Mesendoderm (in vitro differentiated cells): ENCODE results near the gene MSANTD7.

Experiments
- DNase-seq: peaks from one replicate; pipeline ENCODE4 v3.0.0; 2013
- H2AK5ac ChIP-seq: 2 replicates; pipeline ENCODE4 v1.6.1; 2013; ENCODE audit warnings: low read length, inconsistent platforms
- H2BK120ac ChIP-seq: 2 replicates; pipeline ENCODE4 v1.6.1; 2013; ENCODE audit warnings: low read depth, mild to moderate bottlenecking, low read length, moderate library complexity, mixed read lengths
- H2BK15ac ChIP-seq: replicated peaks from 2 replicates; pipeline ENCODE4 v1.6.1; 2013; ENCODE audit warnings: low read depth, mild to moderate bottlenecking, moderate library complexity
- H2BK5ac ChIP-seq: 2 replicates; pipeline ENCODE4 v1.6.1; 2013; ENCODE audit warnings: low read length, inconsistent platforms
- H3K18ac ChIP-seq: 2 replicates; pipeline ENCODE4 v1.6.1; 2013; ENCODE audit warnings: mild to moderate bottlenecking, low read length, mixed read lengths
- H3K23ac ChIP-seq: one replicate; pipeline ENCODE4 v1.6.1; 2013; ENCODE audit warnings: low read length
- H3K27ac ChIP-seq: 2 replicates; pipeline ENCODE4 v1.5.1; 2013; ENCODE audit warnings: low read depth, mild to moderate bottlenecking, inconsistent platforms, low read length, moderate library complexity
- H3K27me3 ChIP-seq: 2 replicates; pipeline ENCODE4 v1.6.1; 2013; ENCODE audit warnings: low read length, control low read depth, mild to moderate bottlenecking, inconsistent platforms; ENCODE audit not compliant: insufficient read depth, poor library complexity
- H3K36me3 ChIP-seq: 2 replicates; pipeline ENCODE4 v1.6.1; 2013; ENCODE audit warnings: low read length, inconsistent platforms; ENCODE audit not compliant: control insufficient read depth, insufficient read depth
- H3K4ac ChIP-seq: one replicate; pipeline ENCODE4 v1.6.1; 2013; ENCODE audit warnings: low read depth, mild to moderate bottlenecking, low read length, moderate library complexity
- H3K4me1 ChIP-seq: 2 replicates; pipeline ENCODE4 v1.6.1; 2013; ENCODE audit warnings: low read depth, low read length, inconsistent platforms; ENCODE audit not compliant: control insufficient read depth
- H3K4me2 ChIP-seq: 2 replicates; pipeline ENCODE4 v1.6.1; 2013; ENCODE audit warnings: low read length
- H3K4me3 ChIP-seq: 2 replicates; pipeline ENCODE4 v1.5.1; 2013; ENCODE audit warnings: mild to moderate bottlenecking, low read length
- H3K56ac ChIP-seq: one replicate; pipeline ENCODE4 v1.6.1; 2013; ENCODE audit warnings: low read length
- H3K79me1 ChIP-seq: 2 replicates; pipeline ENCODE4 v1.6.1; 2013; ENCODE audit warnings: low read length, inconsistent platforms
- H3K79me2 ChIP-seq: 2 replicates; pipeline ENCODE4 v1.6.1; 2013; ENCODE audit warnings: mild to moderate bottlenecking, low read length; ENCODE audit not compliant: control insufficient read depth, insufficient read depth
- H3K9ac ChIP-seq: 2 replicates; pipeline ENCODE4 v1.6.1; 2013; ENCODE audit warnings: low read length, inconsistent platforms
- H4K5ac ChIP-seq: one replicate; pipeline ENCODE4 v1.6.1; 2013; ENCODE audit warnings: low read length
- H4K8ac ChIP-seq: one replicate; pipeline ENCODE4 v1.6.1; 2013; ENCODE audit warnings: low read depth, mild to moderate bottlenecking, control low read depth, low read length, moderate library complexity
- WGBS: extraction: QIAGEN DNeasy Blood & Tissue Kit; methylation state at CpG from one replicate; pipeline ENCODE4 v1.1.7; 2013; ENCODE audit warnings: low lambda C conversion rate, missing lambda C conversion rate; ENCODE audit not compliant: insufficient coverage; ENCODE audit errors: extremely low coverage; 5-methylcytosine and 5-hydroxymethylcytosine counted together

The MSANTD7 gene

GRCh38 chr10:14839305-14839695 is 1.2 kb downstream of the MSANTD7 start:
- Histone ChIP-seq H4K8ac (no peak overlapping the region), H3K27ac (no peak overlapping the region), H3K23ac (no peak overlapping the region), H3K18ac (no peak overlapping the region), H4K5ac (no peak overlapping the region), H2AK5ac (no peak overlapping the region), H3K4me2 (peak overlapping the region; percentile 92), H3K56ac (peak overlapping the region; percentile 98), H3K9ac (peak overlapping the region; percentile 98), H3K27me3 (no peaks in the 10 kb centered on the region), H2BK5ac (no peak overlapping the region), H3K79me2 (peaks cover 18% of the 10 kb centered on the region), H3K4ac (no peak overlapping the region), H2BK120ac (no peak overlapping the region), H2BK15ac (no peak overlapping the region), H3K4me1 (peaks cover 4% of the 10 kb centered on the region), H3K79me1 (peaks cover 10% of the 10 kb centered on the region), H3K4me3 (peak overlapping the region; percentile 97), H3K36me3 (peaks cover 12% of the 10 kb centered on the region)
- WGBS: 100% methylated on average over 2 of the region's 14 CpGs
- DNase-seq: no peak

- Histone ChIP-seq H3K36me3 (peaks cover 12% of the 10 kb centered on the region), H3K4me2 (no peak overlapping the region), H4K8ac (no peak overlapping the region), H3K27ac (no peak overlapping the region), H2BK120ac (no peak overlapping the region), H3K18ac (no peak overlapping the region), H3K4me3 (no peak overlapping the region), H2BK15ac (no peak overlapping the region), H3K4me1 (no peaks in the 10 kb centered on the region), H3K56ac (no peak overlapping the region), H3K23ac (no peak overlapping the region), H4K5ac (no peak overlapping the region), H3K9ac (no peak overlapping the region), H3K79me2 (peaks cover 18% of the 10 kb centered on the region), H2AK5ac (no peak overlapping the region), H3K79me1 (peaks cover 10% of the 10 kb centered on the region), H3K4ac (no peak overlapping the region), H2BK5ac (no peak overlapping the region), H3K27me3 (no peaks in the 10 kb centered on the region)
- no peak for DNase-seq
- WGBS: no CpG with 5 or more reads among the region's 2 CpGs
Measured at GRCh38 chr10:14840178-14840577, 2.1 kb downstream of the MSANTD7 start.

GRCh38 chr10:14843327-14843988 is 5.4 kb downstream of the MSANTD7 start:
- Histone ChIP-seq H2BK5ac (no peak overlapping the region), H3K36me3 (peaks cover 12% of the 10 kb centered on the region), H4K8ac (no peak overlapping the region), H3K79me2 (peaks cover 15% of the 10 kb centered on the region), H2AK5ac (no peak overlapping the region), H3K4me2 (no peak overlapping the region), H3K18ac (no peak overlapping the region), H2BK120ac (no peak overlapping the region), H3K79me1 (peaks cover 11% of the 10 kb centered on the region), H3K9ac (no peak overlapping the region), H4K5ac (no peak overlapping the region), H3K27me3 (no peaks in the 10 kb centered on the region), H3K4me3 (no peak overlapping the region), H3K4me1 (no peaks in the 10 kb centered on the region), H3K56ac (no peak overlapping the region), H3K23ac (no peak overlapping the region), H3K4ac (no peak overlapping the region), H3K27ac (no peak overlapping the region), H2BK15ac (no peak overlapping the region)
- DNase-seq: no peak
- no CpG with 5 or more reads among the region's 15 CpGs for whole genome bisulfite sequencing

GRCh38 chr10:14844948-14845347 is 6.8 kb downstream of the MSANTD7 start:
- no peak overlapping the region for H3K23ac ChIP-seq
- peaks cover 8% of the 10 kb centered on the region for H3K79me1 ChIP-seq
- H2BK15ac ChIP-seq: no peak overlapping the region
- H3K27me3 ChIP-seq: no peaks in the 10 kb centered on the region
- no peak overlapping the region for H3K18ac ChIP-seq
- no peak overlapping the region for H2BK5ac ChIP-seq
- H3K4me3 ChIP-seq: no peak overlapping the region
- no peak overlapping the region for H3K4me2 ChIP-seq
- no peak overlapping the region for H3K56ac ChIP-seq
- no peak overlapping the region for H4K5ac ChIP-seq
- H3K4ac ChIP-seq: no peak overlapping the region
- H4K8ac ChIP-seq: no peak overlapping the region
- H2BK120ac ChIP-seq: no peak overlapping the region
- WGBS: no CpG with 5 or more reads among the region's 2 CpGs
- peaks cover 2% of the 10 kb centered on the region for H3K79me2 ChIP-seq
- H3K36me3 ChIP-seq: peaks cover 12% of the 10 kb centered on the region
- DNase-seq: no peak
- H2AK5ac ChIP-seq: no peak overlapping the region
- H3K4me1 ChIP-seq: no peaks in the 10 kb centered on the region
- H3K9ac ChIP-seq: no peak overlapping the region
- H3K27ac ChIP-seq: no peak overlapping the region

GRCh38 chr10:14852236-14852635 is 14.1 kb downstream of the MSANTD7 start:
- Histone ChIP-seq H3K27ac (no peak overlapping the region), H3K79me2 (no peaks in the 10 kb centered on the region), H3K9ac (no peak overlapping the region), H3K27me3 (no peaks in the 10 kb centered on the region), H3K56ac (no peak overlapping the region), H3K79me1 (no peaks in the 10 kb centered on the region), H2AK5ac (no peak overlapping the region), H3K4me3 (no peak overlapping the region), H3K4me1 (no peaks in the 10 kb centered on the region), H4K8ac (no peak overlapping the region), H4K5ac (no peak overlapping the region), H3K18ac (no peak overlapping the region), H3K36me3 (no peaks in the 10 kb centered on the region), H2BK120ac (no peak overlapping the region), H2BK5ac (no peak overlapping the region), H3K4me2 (no peak overlapping the region), H2BK15ac (no peak overlapping the region), H3K23ac (no peak overlapping the region), H3K4ac (no peak overlapping the region)
- no peak for DNase-seq
- whole genome bisulfite sequencing: no CpG with 5 or more reads among the region's 3 CpGs

- H3K9ac ChIP-seq: no peak overlapping the region
- H4K5ac ChIP-seq: no peak overlapping the region
- no peak overlapping the region for H3K56ac ChIP-seq
- H3K27me3 ChIP-seq: no peaks in the 10 kb centered on the region
- H3K4me2 ChIP-seq: no peak overlapping the region
- no peak overlapping the region for H3K23ac ChIP-seq
- H3K18ac ChIP-seq: no peak overlapping the region
- no peaks in the 10 kb centered on the region for H3K79me1 ChIP-seq
- no peak overlapping the region for H2BK15ac ChIP-seq
- H3K4me3 ChIP-seq: no peak overlapping the region
- H2AK5ac ChIP-seq: no peak overlapping the region
- no peak overlapping the region for H4K8ac ChIP-seq
- H2BK5ac ChIP-seq: no peak overlapping the region
- no peak overlapping the region for H3K27ac ChIP-seq
- no peak overlapping the region for H2BK120ac ChIP-seq
- no CpG with 5 or more reads among the region's 1 CpG for WGBS
- H3K4me1 ChIP-seq: no peaks in the 10 kb centered on the region
- no peak for DNase-seq
- no peaks in the 10 kb centered on the region for H3K36me3 ChIP-seq
- no peaks in the 10 kb centered on the region for H3K79me2 ChIP-seq
- no peak overlapping the region for H3K4ac ChIP-seq
Measured at GRCh38 chr10:14855453-14855852, 17.3 kb downstream of the MSANTD7 start.
